Medulla oblongata (tissue), 1 donor: ENCODE results near the gene LMAN2L.

Experiments used
- DNase-seq: peaks from one replicate; pipeline ENCODE4 v3.0.0-alpha.2; 2015; ENCODE audit errors: extremely low spot score

Gene LMAN2L, protein sequence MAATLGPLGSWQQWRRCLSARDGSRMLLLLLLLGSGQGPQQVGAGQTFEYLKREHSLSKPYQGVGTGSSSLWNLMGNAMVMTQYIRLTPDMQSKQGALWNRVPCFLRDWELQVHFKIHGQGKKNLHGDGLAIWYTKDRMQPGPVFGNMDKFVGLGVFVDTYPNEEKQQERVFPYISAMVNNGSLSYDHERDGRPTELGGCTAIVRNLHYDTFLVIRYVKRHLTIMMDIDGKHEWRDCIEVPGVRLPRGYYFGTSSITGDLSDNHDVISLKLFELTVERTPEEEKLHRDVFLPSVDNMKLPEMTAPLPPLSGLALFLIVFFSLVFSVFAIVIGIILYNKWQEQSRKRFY

GRCh38 chr2:96739633-96740428 lies at the start of gene LMAN2L:
TSS of gene LMAN2L (minus strand) at chr2:96740064. CDS start at chr2:96740040, 24 bp downstream.
- DNase-seq, result peak; percentile 99

GRCh38 chr2:96789245-96789617 lies 49.4 kb upstream of the LMAN2L start:
- no peak for DNase-seq

DNA sequence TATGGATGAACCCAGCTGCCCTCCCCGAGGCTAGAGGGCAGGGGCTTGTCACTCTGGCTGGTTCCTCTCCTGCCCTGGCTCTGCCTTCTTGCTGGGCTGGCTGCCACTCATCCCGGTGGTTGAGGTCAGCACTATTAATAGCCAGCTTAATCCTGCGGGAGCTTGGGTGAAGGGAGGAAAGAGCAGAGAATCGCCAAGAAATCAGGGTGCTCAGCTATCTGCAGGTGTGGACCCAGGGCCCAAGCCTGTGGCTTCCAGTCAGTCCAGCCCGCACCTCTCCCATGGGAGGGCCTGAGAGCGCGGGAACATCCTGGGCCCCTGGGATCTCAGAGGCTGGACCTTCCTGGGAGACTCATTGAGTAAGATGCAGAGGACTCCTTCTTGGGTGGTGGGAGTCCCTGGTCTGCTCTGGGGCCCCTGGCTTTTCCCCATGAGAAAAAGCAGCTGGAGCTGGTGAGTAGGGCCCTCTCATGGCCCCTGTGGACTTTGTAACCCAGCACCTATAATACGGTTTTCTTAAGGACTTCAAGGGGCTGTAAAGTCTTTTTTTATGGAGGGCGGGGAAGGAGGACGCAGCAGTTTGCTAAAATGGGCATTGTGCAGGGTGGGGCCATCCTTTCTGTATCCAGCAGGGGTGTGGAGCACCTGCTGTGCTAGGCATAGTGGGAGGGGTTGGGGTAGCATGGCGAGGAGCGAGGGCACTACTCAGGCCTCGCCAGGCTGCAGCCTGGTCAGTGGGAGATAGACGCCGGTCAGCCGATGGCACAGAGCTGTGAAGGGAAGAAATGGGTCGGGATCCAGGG lies 48.8 kb upstream of the LMAN2L start:
- DNase-seq, result peak; percentile 57

DNA sequence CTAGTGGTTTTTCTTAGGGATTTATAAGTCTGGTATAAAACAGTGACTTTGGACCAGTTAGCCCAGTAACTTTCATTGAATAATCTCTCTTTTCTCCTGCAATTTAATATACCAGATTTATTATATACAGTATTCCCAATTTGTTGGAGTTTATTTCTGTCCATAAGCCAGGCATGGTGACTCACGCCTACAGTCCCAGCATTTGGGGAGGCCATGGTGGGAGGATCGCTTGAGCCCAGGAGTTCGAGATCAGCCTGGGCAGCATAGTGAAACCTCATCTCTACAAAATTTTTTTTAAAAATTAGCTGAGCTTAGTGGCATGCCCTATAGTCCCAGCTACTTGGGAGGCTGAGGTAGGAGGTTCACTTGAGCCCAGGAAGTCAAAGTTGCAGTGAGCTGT lies 47.5 kb upstream of the LMAN2L start:
- no peak for DNase-seq

DNA sequence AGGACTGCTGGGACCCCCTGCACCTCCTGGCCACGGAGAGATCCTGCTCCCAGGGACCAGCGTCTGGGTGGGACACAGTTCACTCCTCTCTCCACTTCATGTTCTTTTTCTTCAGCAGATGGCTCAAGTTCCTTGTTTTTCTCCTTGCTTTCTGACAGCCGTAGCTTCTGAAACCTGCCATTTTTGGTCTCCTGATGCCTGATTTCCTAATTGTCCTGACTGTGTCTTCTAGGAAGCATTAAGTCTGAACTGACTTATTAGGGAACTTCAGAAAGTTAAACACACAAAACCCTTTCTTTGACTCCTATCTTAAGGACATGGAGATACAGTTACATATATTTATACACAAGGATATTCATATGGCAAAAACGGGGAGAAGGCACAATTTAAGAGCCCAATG lies 43.5 kb upstream of the LMAN2L start:
- DNase-seq, result no peak

DNA sequence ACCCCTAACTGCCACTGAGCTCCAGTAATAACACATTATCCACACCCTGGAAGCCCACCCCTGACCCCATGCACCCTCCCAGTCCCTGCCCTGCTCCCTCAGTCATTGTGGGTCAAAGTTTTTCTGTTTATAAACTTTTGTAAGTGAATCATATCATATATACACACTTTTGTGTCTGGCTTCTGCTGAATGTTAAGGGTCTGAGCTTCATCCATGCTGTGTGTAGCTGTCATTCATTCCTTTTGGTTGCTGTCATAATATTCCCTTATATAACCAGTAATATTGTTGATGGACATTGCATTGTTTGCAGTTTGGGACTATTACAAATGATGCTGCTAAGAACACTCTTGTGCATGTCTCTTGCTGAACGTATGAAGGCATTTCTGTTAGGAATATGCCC lies 35.3 kb upstream of the LMAN2L start:
- no peak for DNase-seq

DNA sequence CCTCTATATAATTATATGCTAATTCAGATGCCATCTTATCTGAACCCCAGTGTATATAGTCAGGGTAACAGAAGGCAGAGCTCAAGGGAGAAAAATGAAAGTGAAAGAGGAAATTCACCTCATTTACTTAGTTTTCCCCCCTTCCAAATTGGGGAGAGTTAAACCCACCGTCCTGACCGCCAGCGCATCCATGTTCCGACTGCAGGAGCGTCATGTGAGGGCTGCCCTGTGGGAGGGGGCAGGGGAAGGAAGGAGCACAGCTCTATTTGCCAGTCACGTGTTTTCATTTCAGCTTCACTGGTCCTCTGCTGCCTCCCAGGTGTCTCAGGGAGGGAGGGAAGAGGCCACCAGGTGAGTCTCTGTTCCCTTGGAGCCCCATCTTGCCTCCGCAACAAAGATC lies 34.1 kb upstream of the LMAN2L start:
- no peak for DNase-seq

- DNase-seq, result no peak
These were observed 33.2 kb upstream of the LMAN2L start for GRCh38 chr2:96772903-96773671.

DNA sequence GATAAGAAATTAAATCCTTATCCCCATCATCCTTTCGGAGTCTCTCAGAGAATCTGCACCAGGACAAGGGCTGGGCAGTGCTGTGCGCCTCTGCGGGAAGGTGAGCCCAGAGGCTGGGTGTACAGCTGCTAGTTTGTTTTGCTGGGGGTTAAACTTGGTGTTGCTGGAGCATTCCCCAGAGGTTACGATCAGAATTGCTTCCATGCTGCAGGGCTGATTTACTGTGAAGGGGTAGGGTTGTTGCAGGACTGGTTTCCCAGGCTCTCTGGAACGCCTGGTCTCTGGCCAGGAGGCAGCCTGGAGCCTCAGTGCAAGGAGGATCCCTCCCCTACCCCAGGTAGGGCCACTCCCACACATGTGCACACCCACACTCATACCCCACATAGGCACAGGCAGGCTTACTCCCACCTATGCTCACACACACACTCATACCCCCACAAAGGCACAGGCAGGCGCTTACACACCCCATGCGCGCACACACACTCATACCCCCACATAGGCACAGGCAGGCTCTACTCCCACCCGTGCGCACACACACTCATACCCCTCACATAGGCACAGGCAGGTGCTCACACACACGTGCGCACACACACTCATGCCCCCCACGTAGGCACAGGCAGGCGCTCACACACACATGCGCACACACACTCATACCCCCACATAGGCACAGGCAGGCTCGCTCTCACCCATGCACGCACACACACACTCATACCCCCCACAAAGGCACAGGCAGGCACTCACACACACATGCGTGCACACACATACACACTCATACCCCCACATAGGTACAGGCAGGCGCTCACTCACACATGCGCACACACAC lies 32.1 kb upstream of the LMAN2L start:
- no peak for DNase-seq

GRCh38 chr2:96770442-96771202 lies 30.8 kb upstream of the LMAN2L start:
- DNase-seq, result no peak

GRCh38 chr2:96769814-96770213 lies 29.9 kb upstream of the LMAN2L start:
- DNase-seq, result peak; percentile 84

DNA sequence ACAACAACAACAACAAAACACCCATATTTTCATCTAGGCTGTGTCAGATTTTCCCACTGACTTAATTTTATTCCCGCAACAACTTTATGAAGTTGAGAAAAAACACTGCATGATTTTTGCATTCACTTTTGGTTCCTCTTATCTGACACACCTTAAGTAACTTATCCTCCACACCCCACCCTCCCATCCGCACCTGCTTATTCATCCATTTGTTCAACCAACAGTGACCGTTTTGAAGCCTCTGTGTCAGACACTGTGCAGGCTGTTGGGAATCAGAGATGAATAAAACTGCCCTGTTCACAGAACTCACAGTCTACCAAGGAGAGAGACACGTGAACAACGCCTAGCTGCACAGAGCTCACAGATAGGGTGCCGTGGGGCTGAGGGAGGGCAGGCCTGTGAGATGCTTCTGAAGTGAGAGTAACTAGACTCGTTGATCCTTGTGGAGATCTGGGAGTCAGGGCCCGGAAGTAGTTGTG lies 28.3 kb upstream of the LMAN2L start:
- DNase-seq, result no peak

DNA sequence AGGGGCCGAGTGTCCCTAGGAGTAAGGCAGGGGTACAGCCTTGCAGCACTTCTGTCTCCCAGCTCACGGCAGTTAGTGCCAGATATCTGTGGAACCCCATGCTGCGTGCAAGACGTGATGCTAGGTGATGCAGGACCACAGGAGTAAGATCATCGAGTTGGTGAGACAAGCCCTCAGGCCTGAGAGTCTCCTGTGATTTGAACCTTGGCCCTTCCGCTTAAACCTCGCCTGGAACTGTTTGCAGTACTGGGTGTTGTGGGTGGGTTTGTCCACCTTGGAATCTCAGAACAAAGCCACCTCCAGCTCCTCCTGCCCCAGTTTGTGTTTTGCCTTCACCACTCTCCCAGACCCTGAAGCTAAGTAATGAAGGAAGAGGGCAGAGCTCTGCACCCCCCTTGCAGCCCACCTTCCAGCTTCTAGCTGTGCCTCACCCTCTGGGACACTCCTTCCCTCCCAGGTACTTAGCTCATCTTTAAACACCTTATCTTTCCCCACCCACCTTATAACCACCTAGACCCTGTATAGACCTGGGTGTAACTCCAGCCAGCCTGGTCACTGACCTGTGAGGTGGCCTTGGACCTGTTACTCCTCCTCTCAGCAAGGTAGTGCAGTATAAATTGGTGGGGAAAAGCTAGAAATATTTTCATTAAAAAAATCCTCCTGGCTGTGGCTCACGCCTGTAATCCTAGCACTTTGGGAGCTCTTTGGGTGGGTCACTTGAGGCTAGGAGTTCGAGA lies 27.4 kb upstream of the LMAN2L start:
- no peak for DNase-seq

DNA sequence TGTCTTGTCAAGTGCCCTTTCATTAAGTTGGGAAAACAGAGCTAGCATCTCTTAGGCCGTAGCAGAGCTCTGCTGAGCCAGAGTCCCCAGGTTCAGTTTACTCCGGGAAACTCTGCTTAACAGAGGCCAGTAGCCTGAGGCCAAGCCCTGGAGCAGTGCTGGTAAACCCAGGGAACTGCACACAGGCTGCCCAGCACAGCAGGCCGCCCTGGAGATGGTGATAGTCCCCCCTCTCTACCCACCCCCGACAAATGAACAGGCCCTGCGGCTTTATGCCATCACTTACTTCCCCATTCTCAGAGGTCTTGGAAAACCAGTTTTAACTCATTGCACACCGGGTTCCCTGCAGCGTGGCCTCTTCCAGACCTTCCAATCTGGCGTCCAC lies 24.4 kb upstream of the LMAN2L start:
- peak; percentile 62 for DNase-seq

GRCh38 chr2:96763511-96764252 lies 23.8 kb upstream of the LMAN2L start:
- DNase-seq, result peak; percentile 30

GRCh38 chr2:96762529-96763311 lies 22.9 kb upstream of the LMAN2L start:
- DNase-seq, result no peak

GRCh38 chr2:96760986-96761832 lies 21.3 kb upstream of the LMAN2L start:
- no peak for DNase-seq
